ENCODE measurements around the gene MTHFR.

Gene MTHFR

GRCh38 chr1:11805422-11806306 lies at the start of gene MTHFR, which contains the start of gene CLCN6:
MTHFR (minus strand) TSS chr1:11805964; CDS start chr1:11803116, 2,848 bp downstream.
CLCN6 (plus strand) TSS chr1:11806191; CDS start chr1:11806263, 72 bp downstream.
- peak; percentile 99 for DNase-seq (ENCODE audit: low read depth)

GRCh38 chr1:11855430-11855829 lies 49.7 kb upstream of the MTHFR start:
- peak; percentile 15 for DNase-seq (ENCODE audit: low read depth)

GRCh38 chr1:11854519-11854918 lies 48.8 kb upstream of the MTHFR start:
- no peak for DNase-seq (ENCODE audit: low read depth)

GRCh38 chr1:11851180-11851579 lies 45.4 kb upstream of the MTHFR start:
- DNase-seq (ENCODE audit: low read depth), result no peak

GRCh38 chr1:11850156-11850555 lies 44.4 kb upstream of the MTHFR start:
- DNase-seq (ENCODE audit: low read depth), result no peak

- no peak for DNase-seq (ENCODE audit: low read depth)
Measured at GRCh38 chr1:11848373-11848700, 42.6 kb upstream of the MTHFR start.

GRCh38 chr1:11847667-11848372 lies 42.1 kb upstream of the MTHFR start, which contains the start of gene NPPA:
NPPA (minus strand) TSS chr1:11847783; CDS start chr1:11847684, 99 bp downstream.
- no peak for DNase-seq (ENCODE audit: low read depth)

GRCh38 chr1:11845641-11846335 lies 40.0 kb upstream of the MTHFR start:
- DNase-seq (ENCODE audit: low read depth), result no peak

GRCh38 chr1:11842154-11843041 lies 36.6 kb upstream of the MTHFR start:
- no peak for DNase-seq (ENCODE audit: low read depth)

GRCh38 chr1:11841245-11842153 lies 35.7 kb upstream of the MTHFR start:
- no peak for DNase-seq (ENCODE audit: low read depth)

- no peak for DNase-seq (ENCODE audit: low read depth)
Measured at GRCh38 chr1:11839727-11840705, 34.3 kb upstream of the MTHFR start.

- DNase-seq (ENCODE audit: low read depth), result peak; percentile 62
Measured at GRCh38 chr1:11838349-11839272, 32.8 kb upstream of the MTHFR start.

- no peak for DNase-seq (ENCODE audit: low read depth)
Measured at GRCh38 chr1:11837767-11838348, 32.1 kb upstream of the MTHFR start.

GRCh38 chr1:11836955-11837766 lies 31.4 kb upstream of the MTHFR start:
- DNase-seq (ENCODE audit: low read depth), result no peak

GRCh38 chr1:11835441-11836225 lies 29.9 kb upstream of the MTHFR start:
- no peak for DNase-seq (ENCODE audit: low read depth)

GRCh38 chr1:11833900-11834299 lies 28.1 kb upstream of the MTHFR start:
- no peak for DNase-seq (ENCODE audit: low read depth)

Measured in ELR (cell line).